HL-60 (cell line): ENCODE results near the gene MAP6.

Experiments used
- GABPA ChIP-seq: IDR thresholded peaks from 2 replicates; pipeline ENCODE4 v1.6.1; 2012; ENCODE audit warnings: low read depth
- POLR2AphosphoS5 ChIP-seq: IDR thresholded peaks from 2 replicates; pipeline ENCODE4 v1.6.1; 2012; ENCODE audit warnings: low read depth
- TF ChIP-seq, protein P1 (sequence below): IDR thresholded peaks from one replicate; pipeline ENCODE4 v1.5.1; 2011; ENCODE audit warnings: low read length, control low read depth, inconsistent platforms; ENCODE audit not compliant: insufficient read depth

DNA sequence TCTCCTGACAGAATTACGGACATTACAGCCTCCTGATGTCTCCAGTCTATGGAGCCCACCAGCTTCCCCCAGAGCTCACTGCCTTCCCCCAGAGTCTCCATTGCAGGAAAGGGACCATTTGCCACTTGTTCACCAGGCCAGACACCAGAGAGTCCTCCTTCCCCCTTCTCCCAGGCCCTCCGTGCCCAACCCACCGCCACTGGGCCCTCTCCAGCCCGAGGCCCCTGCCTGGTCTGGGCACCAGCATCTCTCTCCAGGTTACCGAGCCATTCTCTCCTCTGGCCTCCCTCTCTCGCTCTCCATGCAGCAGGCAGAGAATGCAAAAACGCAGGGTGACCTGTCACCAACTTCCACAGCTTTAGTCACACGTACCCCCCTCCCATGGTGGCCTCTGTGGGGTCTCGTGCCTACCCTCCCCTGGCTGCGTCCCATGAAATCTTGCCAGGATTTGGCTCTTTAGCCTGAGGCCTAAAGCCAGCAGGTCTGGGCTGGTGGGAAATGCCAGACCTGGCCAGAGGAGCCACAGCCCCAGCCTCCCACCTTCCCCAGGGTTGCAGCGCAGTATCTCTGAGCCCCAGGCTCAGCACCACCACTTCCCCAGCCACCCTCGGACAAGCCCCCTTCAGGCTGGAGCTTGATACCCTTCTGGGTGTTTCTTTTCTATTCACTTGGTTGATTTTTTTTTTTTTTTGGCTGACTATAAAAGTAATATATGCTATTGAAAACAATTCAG, 113.6 kb downstream of the MAP6 start:
- TF ChIP-seq, protein P1, sequence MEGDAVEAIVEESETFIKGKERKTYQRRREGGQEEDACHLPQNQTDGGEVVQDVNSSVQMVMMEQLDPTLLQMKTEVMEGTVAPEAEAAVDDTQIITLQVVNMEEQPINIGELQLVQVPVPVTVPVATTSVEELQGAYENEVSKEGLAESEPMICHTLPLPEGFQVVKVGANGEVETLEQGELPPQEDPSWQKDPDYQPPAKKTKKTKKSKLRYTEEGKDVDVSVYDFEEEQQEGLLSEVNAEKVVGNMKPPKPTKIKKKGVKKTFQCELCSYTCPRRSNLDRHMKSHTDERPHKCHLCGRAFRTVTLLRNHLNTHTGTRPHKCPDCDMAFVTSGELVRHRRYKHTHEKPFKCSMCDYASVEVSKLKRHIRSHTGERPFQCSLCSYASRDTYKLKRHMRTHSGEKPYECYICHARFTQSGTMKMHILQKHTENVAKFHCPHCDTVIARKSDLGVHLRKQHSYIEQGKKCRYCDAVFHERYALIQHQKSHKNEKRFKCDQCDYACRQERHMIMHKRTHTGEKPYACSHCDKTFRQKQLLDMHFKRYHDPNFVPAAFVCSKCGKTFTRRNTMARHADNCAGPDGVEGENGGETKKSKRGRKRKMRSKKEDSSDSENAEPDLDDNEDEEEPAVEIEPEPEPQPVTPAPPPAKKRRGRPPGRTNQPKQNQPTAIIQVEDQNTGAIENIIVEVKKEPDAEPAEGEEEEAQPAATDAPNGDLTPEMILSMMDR, result no peak
- TF ChIP-seq POLR2AphosphoS5 (no peak), GABPA (no peak)
